KMS-11 (cell line): Measurements from ENCODE around the gene RPTOR.

ENCODE experiments used
- H2AFZ ChIP-seq: fragments of 200-600 bp; sonication (generic); 2 replicates; pipeline ENCODE4 v1.6.1; 2016; ENCODE audit warnings: antibody characterized with exemption, mixed run types, low read depth
- H3K27ac ChIP-seq: fragments of 200-600 bp; sonication (generic); 2 replicates; pipeline ENCODE4 v1.6.1; 2016; ENCODE audit warnings: mild to moderate bottlenecking, mixed run types
- H3K27me3 ChIP-seq: fragments of 200-600 bp; sonication (generic); 2 replicates; pipeline ENCODE4 v1.6.1; 2017; ENCODE audit warnings: mild to moderate bottlenecking, low read depth, mixed run types, moderate library complexity; ENCODE audit not compliant: insufficient read depth
- H3K36me3 ChIP-seq: fragments of 200-600 bp; sonication (generic); 2 replicates; pipeline ENCODE4 v1.6.1; 2017; ENCODE audit warnings: mild to moderate bottlenecking, mixed run types; ENCODE audit not compliant: insufficient read depth
- H3K4me1 ChIP-seq: fragments of 200-600 bp; sonication (generic); 2 replicates; pipeline ENCODE4 v1.6.1; 2016; ENCODE audit warnings: mild to moderate bottlenecking, low read depth, mixed run types; ENCODE audit not compliant: poor library complexity, severe bottlenecking
- H3K4me2 ChIP-seq: fragments of 200-600 bp; sonication (generic); 2 replicates; pipeline ENCODE4 v1.7.0; 2016; ENCODE audit warnings: mild to moderate bottlenecking, mixed run types
- H3K4me3 ChIP-seq: fragments of 200-600 bp; sonication (generic); IDR thresholded peaks from 2 replicates; pipeline ENCODE4 v1.6.1; 2017; ENCODE audit warnings: low read depth, low read length, mixed read lengths; ENCODE audit not compliant: insufficient read depth
- H3K79me2 ChIP-seq: fragments of 200-600 bp; sonication (generic); 2 replicates; pipeline ENCODE4 v1.6.1; 2016; ENCODE audit warnings: low read depth, mixed run types; ENCODE audit not compliant: insufficient read depth
- H3K9ac ChIP-seq: fragments of 200-600 bp; sonication (generic); 2 replicates; pipeline ENCODE4 v1.6.1; 2016; ENCODE audit warnings: mild to moderate bottlenecking, mixed run types
- H4K20me1 ChIP-seq: fragments of 200-600 bp; sonication (generic); 2 replicates; pipeline ENCODE4 v1.6.1; 2016; ENCODE audit warnings: mild to moderate bottlenecking, mixed run types; ENCODE audit not compliant: insufficient read depth
- TF ChIP-seq, protein P1 (sequence below): fragments of 200-600 bp; sonication (generic); conservative IDR thresholded peaks from 2 replicates; pipeline ENCODE4 v1.6.1; 2017; ENCODE audit warnings: low read depth, mild to moderate bottlenecking, antibody characterized with exemption, low read length, moderate library complexity, mixed read lengths

The RPTOR gene

GRCh38 chr17:80702315-80703141 lies 157.9 kb downstream of the RPTOR start:
- H3K79me2 ChIP-seq: no peaks in the 10 kb centered on the region; the same call in 1 of the 2 replicates
- H3K4me2 ChIP-seq: no peak overlapping the region
- H3K27ac ChIP-seq: no peak overlapping the region
- H3K36me3 ChIP-seq: no peaks in the 10 kb centered on the region
- no peak overlapping the region for H2AFZ ChIP-seq
- TF ChIP-seq, protein P1, sequence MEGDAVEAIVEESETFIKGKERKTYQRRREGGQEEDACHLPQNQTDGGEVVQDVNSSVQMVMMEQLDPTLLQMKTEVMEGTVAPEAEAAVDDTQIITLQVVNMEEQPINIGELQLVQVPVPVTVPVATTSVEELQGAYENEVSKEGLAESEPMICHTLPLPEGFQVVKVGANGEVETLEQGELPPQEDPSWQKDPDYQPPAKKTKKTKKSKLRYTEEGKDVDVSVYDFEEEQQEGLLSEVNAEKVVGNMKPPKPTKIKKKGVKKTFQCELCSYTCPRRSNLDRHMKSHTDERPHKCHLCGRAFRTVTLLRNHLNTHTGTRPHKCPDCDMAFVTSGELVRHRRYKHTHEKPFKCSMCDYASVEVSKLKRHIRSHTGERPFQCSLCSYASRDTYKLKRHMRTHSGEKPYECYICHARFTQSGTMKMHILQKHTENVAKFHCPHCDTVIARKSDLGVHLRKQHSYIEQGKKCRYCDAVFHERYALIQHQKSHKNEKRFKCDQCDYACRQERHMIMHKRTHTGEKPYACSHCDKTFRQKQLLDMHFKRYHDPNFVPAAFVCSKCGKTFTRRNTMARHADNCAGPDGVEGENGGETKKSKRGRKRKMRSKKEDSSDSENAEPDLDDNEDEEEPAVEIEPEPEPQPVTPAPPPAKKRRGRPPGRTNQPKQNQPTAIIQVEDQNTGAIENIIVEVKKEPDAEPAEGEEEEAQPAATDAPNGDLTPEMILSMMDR: no peak
- H3K4me1 ChIP-seq: no peaks in the 10 kb centered on the region
- no peak overlapping the region for H3K4me3 ChIP-seq
- H3K9ac ChIP-seq: no peak overlapping the region
- H4K20me1 ChIP-seq: no peaks in the 10 kb centered on the region
- no peaks in the 10 kb centered on the region for H3K27me3 ChIP-seq

GRCh38 chr17:80703142-80703478 lies 158.5 kb downstream of the RPTOR start:
- no peak overlapping the region for H3K4me2 ChIP-seq
- H2AFZ ChIP-seq: no peak overlapping the region
- no peaks in the 10 kb centered on the region; the same call in 1 of the 2 replicates for H3K79me2 ChIP-seq
- H4K20me1 ChIP-seq: no peaks in the 10 kb centered on the region
- TF ChIP-seq, protein P1: no peak
- H3K27me3 ChIP-seq: no peaks in the 10 kb centered on the region
- no peaks in the 10 kb centered on the region for H3K4me1 ChIP-seq
- no peaks in the 10 kb centered on the region for H3K36me3 ChIP-seq
- no peak overlapping the region for H3K9ac ChIP-seq
- H3K27ac ChIP-seq: no peak overlapping the region
- no peak overlapping the region for H3K4me3 ChIP-seq

GRCh38 chr17:80704381-80704819 lies 159.8 kb downstream of the RPTOR start:
- Histone ChIP-seq H3K27ac (no peak overlapping the region), H3K4me3 (no peak overlapping the region), H3K4me2 (no peak overlapping the region), H4K20me1 (no peaks in the 10 kb centered on the region), H3K79me2 (no peaks in the 10 kb centered on the region; the same call in 1 of the 2 replicates), H3K27me3 (no peaks in the 10 kb centered on the region), H3K36me3 (no peaks in the 10 kb centered on the region), H3K9ac (no peak overlapping the region), H2AFZ (no peak overlapping the region), H3K4me1 (no peaks in the 10 kb centered on the region)
- TF ChIP-seq, protein P1: no peak

- Histone ChIP-seq H3K4me2 (no peak overlapping the region), H3K4me3 (no peak overlapping the region), H3K36me3 (no peaks in the 10 kb centered on the region), H3K27me3 (no peaks in the 10 kb centered on the region), H2AFZ (no peak overlapping the region), H3K9ac (no peak overlapping the region), H4K20me1 (no peaks in the 10 kb centered on the region), H3K79me2 (no peaks in the 10 kb centered on the region; the same call in 1 of the 2 replicates), H3K27ac (no peak overlapping the region), H3K4me1 (no peaks in the 10 kb centered on the region)
- TF ChIP-seq, protein P1: no peak
These were observed 160.3 kb downstream of the RPTOR start for GRCh38 chr17:80704894-80705293.
